ENCODE results near the gene ITGA5. TPM values are rescaled to one million over a fixed set of nuclear protein-coding genes. Genes with fewer than 3 reads are reported as not detected.

Gene ITGA5
- total RNA-seq, 1 donor from 2014 or later: 317 TPM

DNA sequence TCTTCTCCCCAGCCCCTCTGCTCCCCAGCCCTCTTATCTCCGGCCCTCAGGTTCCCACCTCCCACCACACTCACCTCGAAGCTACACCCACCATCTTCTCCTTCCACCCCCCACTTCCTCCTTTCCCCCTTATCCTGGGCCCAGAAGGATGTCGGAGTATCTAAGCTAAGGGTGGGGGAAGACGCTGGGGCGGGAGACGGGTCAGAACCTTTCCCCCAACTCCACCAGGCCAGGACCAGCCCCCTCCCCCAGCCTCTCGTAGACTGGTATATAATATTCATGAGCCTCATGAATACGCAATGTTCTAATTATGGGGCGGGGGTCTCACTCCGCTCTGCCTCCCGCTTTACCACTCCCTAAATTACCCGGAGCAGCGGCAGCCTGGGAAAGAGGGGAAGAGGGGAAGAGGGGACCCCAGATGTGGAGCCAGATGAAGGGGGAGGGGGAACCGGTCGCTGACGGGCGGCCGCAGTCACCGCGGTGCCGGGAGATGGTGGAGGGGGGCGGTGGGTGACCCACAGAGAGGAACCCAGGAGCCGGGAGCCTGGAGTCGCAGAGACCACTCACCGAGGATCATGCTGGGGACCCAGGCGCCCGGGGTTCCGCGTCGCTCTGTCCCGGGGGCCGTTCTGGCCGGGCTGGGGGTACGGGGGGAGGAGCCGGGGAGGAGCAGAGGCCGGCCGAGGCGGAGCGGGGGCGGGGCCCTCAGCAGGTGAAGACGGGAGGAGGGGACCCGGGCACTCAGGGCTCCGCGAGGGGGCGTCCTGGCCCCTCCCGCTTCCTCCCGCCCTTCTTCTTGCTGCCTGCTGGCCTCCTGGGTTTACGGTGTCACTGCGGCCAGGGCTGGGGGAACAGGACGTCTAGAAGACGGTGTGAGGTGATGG is 28.2 kb downstream of the ITGA5 start:
- no peaks in the 10 kb centered on the region for H3K27me3 ChIP-seq (ENCODE audit: insufficient read depth, low read length)
- Mint-ChIP-seq H3K9me3 (ENCODE audit: unreplicated experiment) (no peaks in the 10 kb centered on the region), H3K27me3 (ENCODE audit: low read depth, unreplicated experiment) (no peaks in the 10 kb centered on the region), H3K27ac (ENCODE audit: unreplicated experiment) (no peak overlapping the region), H3K36me3 (ENCODE audit: low read depth, unreplicated experiment) (peaks cover 20% of the 10 kb centered on the region), H3K4me1 (ENCODE audit: low read depth, unreplicated experiment) (peaks cover 30% of the 10 kb centered on the region), H3K4me3 (ENCODE audit: unreplicated experiment) (peak overlapping the region; percentile 82)
- no peak overlapping the region for H2AFZ ChIP-seq (ENCODE audit: low read depth, low read length)
- H3K36me3 ChIP-seq (ENCODE audit: insufficient read depth, low read length): peaks cover 14% of the 10 kb centered on the region
- DNase-seq (ENCODE audit: low read depth) (no peak), FAIRE-seq (no peak)
- no peak overlapping the region for H3K27ac ChIP-seq (ENCODE audit: low read depth, low read length)
- H3K4me2 ChIP-seq (ENCODE audit: low read length): peak overlapping the region; percentile 76
- no peaks in the 10 kb centered on the region for H3K4me1 ChIP-seq (ENCODE audit: insufficient read depth, low read length)
- H3K9me3 ChIP-seq (ENCODE audit: insufficient read depth, low read depth, low read length): no peaks in the 10 kb centered on the region
- peak overlapping the region; percentile 31 for H3K9ac ChIP-seq (ENCODE audit: low read length)
- H3K79me2 ChIP-seq (ENCODE audit: insufficient read depth, low read length): no peaks in the 10 kb centered on the region
- H3K4me3 ChIP-seq (ENCODE audit: insufficient read depth, low read depth, low read length): no peak overlapping the region
- peaks cover 23% of the 10 kb centered on the region for H4K20me1 ChIP-seq (ENCODE audit: insufficient read depth, low read length)
- no peak for TF ChIP-seq EZH2 (IDR thresholded peaks at IDR 0.05; ENCODE audit: insufficient read depth, low read length)

DNA sequence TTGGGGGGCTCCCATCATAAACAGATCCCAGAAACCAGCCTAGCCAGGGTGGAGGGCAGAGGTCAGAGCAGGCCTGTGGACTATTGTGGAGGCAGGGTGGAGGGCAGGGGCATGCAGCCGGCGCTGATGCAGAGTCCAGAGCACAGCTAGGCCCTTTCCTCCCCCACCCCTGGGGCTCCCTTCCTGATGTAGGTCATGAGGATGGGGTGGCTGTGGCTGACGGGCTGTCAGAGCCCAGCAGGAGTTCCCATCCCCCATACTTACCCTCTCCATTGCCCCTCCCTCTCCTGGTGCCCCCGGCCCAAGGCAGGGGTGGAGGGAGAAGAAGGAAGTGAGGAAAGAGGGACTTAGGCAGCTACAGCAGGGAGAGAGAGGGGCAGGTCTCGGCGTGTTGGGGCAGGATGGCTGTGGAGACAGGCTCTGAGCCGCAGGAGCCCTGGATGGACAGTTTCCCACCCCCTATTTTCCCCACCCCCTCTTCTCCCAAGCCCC is 28.8 kb downstream of the ITGA5 start:
- no peak overlapping the region for H3K27ac ChIP-seq (ENCODE audit: low read depth, low read length)
- Mint-ChIP-seq H3K36me3 (ENCODE audit: low read depth, unreplicated experiment) (peaks cover 20% of the 10 kb centered on the region), H3K4me1 (ENCODE audit: low read depth, unreplicated experiment) (peaks cover 30% of the 10 kb centered on the region), H3K27ac (ENCODE audit: unreplicated experiment) (no peak overlapping the region), H3K9me3 (ENCODE audit: unreplicated experiment) (no peaks in the 10 kb centered on the region), H3K27me3 (ENCODE audit: low read depth, unreplicated experiment) (no peaks in the 10 kb centered on the region), H3K4me3 (ENCODE audit: unreplicated experiment) (peak overlapping the region; percentile 82)
- TF ChIP-seq EZH2 (IDR thresholded peaks at IDR 0.05; ENCODE audit: insufficient read depth, low read length): no peak
- TF ChIP-seq, protein P1, sequence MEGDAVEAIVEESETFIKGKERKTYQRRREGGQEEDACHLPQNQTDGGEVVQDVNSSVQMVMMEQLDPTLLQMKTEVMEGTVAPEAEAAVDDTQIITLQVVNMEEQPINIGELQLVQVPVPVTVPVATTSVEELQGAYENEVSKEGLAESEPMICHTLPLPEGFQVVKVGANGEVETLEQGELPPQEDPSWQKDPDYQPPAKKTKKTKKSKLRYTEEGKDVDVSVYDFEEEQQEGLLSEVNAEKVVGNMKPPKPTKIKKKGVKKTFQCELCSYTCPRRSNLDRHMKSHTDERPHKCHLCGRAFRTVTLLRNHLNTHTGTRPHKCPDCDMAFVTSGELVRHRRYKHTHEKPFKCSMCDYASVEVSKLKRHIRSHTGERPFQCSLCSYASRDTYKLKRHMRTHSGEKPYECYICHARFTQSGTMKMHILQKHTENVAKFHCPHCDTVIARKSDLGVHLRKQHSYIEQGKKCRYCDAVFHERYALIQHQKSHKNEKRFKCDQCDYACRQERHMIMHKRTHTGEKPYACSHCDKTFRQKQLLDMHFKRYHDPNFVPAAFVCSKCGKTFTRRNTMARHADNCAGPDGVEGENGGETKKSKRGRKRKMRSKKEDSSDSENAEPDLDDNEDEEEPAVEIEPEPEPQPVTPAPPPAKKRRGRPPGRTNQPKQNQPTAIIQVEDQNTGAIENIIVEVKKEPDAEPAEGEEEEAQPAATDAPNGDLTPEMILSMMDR (IDR thresholded peaks at IDR 0.05; ENCODE audit: insufficient read depth, low read depth, low read length): no peak
- no peak overlapping the region for H3K9ac ChIP-seq (ENCODE audit: low read length)
- H4K20me1 ChIP-seq (ENCODE audit: insufficient read depth, low read length): peaks cover 19% of the 10 kb centered on the region
- no peak overlapping the region for H3K4me2 ChIP-seq (ENCODE audit: low read length)
- no peaks in the 10 kb centered on the region for H3K79me2 ChIP-seq (ENCODE audit: insufficient read depth, low read length)
- no peak for FAIRE-seq
- peaks cover 9% of the 10 kb centered on the region for H3K36me3 ChIP-seq (ENCODE audit: insufficient read depth, low read length)
- no peak overlapping the region for H2AFZ ChIP-seq (ENCODE audit: low read depth, low read length)
- no peaks in the 10 kb centered on the region for H3K27me3 ChIP-seq (ENCODE audit: insufficient read depth, low read length)
- no peaks in the 10 kb centered on the region for H3K9me3 ChIP-seq (ENCODE audit: insufficient read depth, low read depth, low read length)
- H3K4me3 ChIP-seq (ENCODE audit: insufficient read depth, low read depth, low read length): no peak overlapping the region
- no peaks in the 10 kb centered on the region for H3K4me1 ChIP-seq (ENCODE audit: insufficient read depth, low read length)
- no peak for DNase-seq (ENCODE audit: low read depth)

DNA sequence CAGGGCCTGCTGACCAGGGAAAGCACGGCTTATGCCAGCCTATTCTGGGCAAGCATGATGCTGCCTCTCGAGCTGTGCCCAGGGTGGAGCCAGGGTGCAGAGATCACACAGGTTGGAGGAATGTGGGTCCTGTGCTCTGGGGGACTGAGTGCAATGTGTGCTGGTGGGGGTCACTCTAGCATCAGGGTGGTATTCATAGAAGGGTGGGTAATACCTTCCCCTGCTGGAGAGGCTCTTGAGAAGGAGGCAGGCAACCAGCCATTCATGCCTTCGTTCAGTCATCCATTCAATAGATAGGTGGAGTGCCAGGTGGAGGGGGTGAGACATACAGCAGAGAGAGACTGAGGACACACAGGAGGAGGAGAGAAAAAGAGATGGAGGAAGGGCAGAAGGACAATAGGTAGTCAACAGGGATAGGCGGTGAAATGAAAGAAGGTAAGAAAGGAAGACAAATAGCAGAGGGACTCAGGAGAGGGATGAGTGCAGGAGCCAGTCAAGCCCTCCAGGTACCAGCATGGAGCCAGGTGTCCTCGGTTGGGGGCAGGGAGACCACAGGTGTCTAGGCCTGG is 29.4 kb downstream of the ITGA5 start:
- Mint-ChIP-seq H3K4me1 (ENCODE audit: low read depth, unreplicated experiment) (peaks cover 30% of the 10 kb centered on the region), H3K36me3 (ENCODE audit: low read depth, unreplicated experiment) (peaks cover 17% of the 10 kb centered on the region), H3K27ac (ENCODE audit: unreplicated experiment) (peak overlapping the region; percentile 67), H3K9me3 (ENCODE audit: unreplicated experiment) (no peaks in the 10 kb centered on the region), H3K27me3 (ENCODE audit: low read depth, unreplicated experiment) (no peaks in the 10 kb centered on the region), H3K4me3 (ENCODE audit: unreplicated experiment) (peak overlapping the region; percentile 82)
- H3K9ac ChIP-seq (ENCODE audit: low read length): no peak overlapping the region
- no peaks in the 10 kb centered on the region for H3K4me1 ChIP-seq (ENCODE audit: insufficient read depth, low read length)
- H3K36me3 ChIP-seq (ENCODE audit: insufficient read depth, low read length): peaks cover 4% of the 10 kb centered on the region
- H3K4me3 ChIP-seq (ENCODE audit: insufficient read depth, low read depth, low read length): no peak overlapping the region
- H2AFZ ChIP-seq (ENCODE audit: low read depth, low read length): no peak overlapping the region
- H3K4me2 ChIP-seq (ENCODE audit: low read length): no peak overlapping the region
- no peak for DNase-seq (ENCODE audit: low read depth)
- H3K9me3 ChIP-seq (ENCODE audit: insufficient read depth, low read depth, low read length): no peaks in the 10 kb centered on the region
- no peak for FAIRE-seq
- no peak overlapping the region for H3K27ac ChIP-seq (ENCODE audit: low read depth, low read length)
- peaks cover 13% of the 10 kb centered on the region for H4K20me1 ChIP-seq (ENCODE audit: insufficient read depth, low read length)
- no peaks in the 10 kb centered on the region for H3K79me2 ChIP-seq (ENCODE audit: insufficient read depth, low read length)
- no peaks in the 10 kb centered on the region for H3K27me3 ChIP-seq (ENCODE audit: insufficient read depth, low read length)
- no peak for TF ChIP-seq EZH2 (IDR thresholded peaks at IDR 0.05; ENCODE audit: insufficient read depth, low read length)
- TF ChIP-seq, protein P1 (IDR thresholded peaks at IDR 0.05; ENCODE audit: insufficient read depth, low read depth, low read length): no peak
